ENCODE measurements around the gene PDE5A.

GRCh38 chr4:119540249-119540648, 88.4 kb downstream of the PDE5A start:
- TF ChIP-seq POLR2A (IDR thresholded peaks at IDR 0.05) = no peak
- no peak for TF ChIP-seq CTCF (IDR thresholded peaks at IDR 0.05)

Measured in testis (tissue), 2 donors.